ENCODE data around the gene MXD4.

- TF ChIP-seq CTCF (conservative IDR thresholded peaks at IDR 0.05 in 1 of 2, IDR thresholded peaks at IDR 0.05 in 1 of 2; ENCODE audit: extremely low read depth in 1 of 2, insufficient read depth in 1 of 2, low read depth in 1 of 2, low read length in 2 of 2) (no peak), EZH2 (IDR thresholded peaks at IDR 0.05; ENCODE audit: borderline replicate concordance, low read length) (no peak)
Observed at GRCh38 chr4:2283199-2283711, 21.3 kb upstream of the MXD4 start.
